LoVo (cell line): ENCODE data around the gene DPH5.

Source experiments
- DNase-seq: peaks from one replicate; pipeline ENCODE4 v3.0.0-alpha.2; 2016; ENCODE audit warnings: low spot score

The DPH5 gene

GRCh38 chr1:100941580-100942216, 83.9 kb downstream of the DPH5 start:
- DNase-seq: no peak

GRCh38 chr1:100941098-100941527, 84.5 kb downstream of the DPH5 start:
- no peak for DNase-seq
